Stimulated activated CD4-positive, alpha-beta T cell treated with anti-CD3 and anti-CD28 coated beads, Interleukin-2, amount 100 ng/mL, for 4 hours (primary cell): ENCODE measurements around the gene SIRT5.

Experiments
- DNase-seq: peaks from one replicate; pipeline ENCODE4 v3.0.0-alpha.2; 2020; ENCODE audit warnings: low read depth

SIRT5 gene

GRCh38 chr6:13589801-13590200 lies 15.4 kb downstream of the SIRT5 start:
- DNase-seq, result no peak

- DNase-seq, result no peak
Measured at GRCh38 chr6:13590574-13591153, 16.3 kb downstream of the SIRT5 start.

GRCh38 chr6:13591205-13591921 lies 17.0 kb downstream of the SIRT5 start:
- DNase-seq, result no peak

- DNase-seq, result no peak
Measured at GRCh38 chr6:13593103-13593502, 18.7 kb downstream of the SIRT5 start.

- no peak for DNase-seq
Measured at GRCh38 chr6:13593720-13594119, 19.3 kb downstream of the SIRT5 start.

GRCh38 chr6:13597073-13597472 lies 22.7 kb downstream of the SIRT5 start:
- DNase-seq, result no peak

GRCh38 chr6:13600036-13600435 lies 25.6 kb downstream of the SIRT5 start:
- no peak for DNase-seq

GRCh38 chr6:13604135-13604534 lies 29.7 kb downstream of the SIRT5 start:
- no peak for DNase-seq

- DNase-seq, result no peak
Measured at GRCh38 chr6:13604546-13605416, 30.4 kb downstream of the SIRT5 start.

- DNase-seq, result no peak
Measured at GRCh38 chr6:13605634-13606033, 31.2 kb downstream of the SIRT5 start.

GRCh38 chr6:13611715-13612114 lies 37.3 kb downstream of the SIRT5 start:
- no peak for DNase-seq

- DNase-seq, result no peak
Measured at GRCh38 chr6:13613029-13613594, 38.7 kb downstream of the SIRT5 start.

GRCh38 chr6:13614126-13614925 lies 39.9 kb downstream of the SIRT5 start:
- peak; percentile 13 for DNase-seq

GRCh38 chr6:13614926-13615791 lies 40.8 kb downstream of the SIRT5 start, which contains the start of gene NOL7:
Gene NOL7, plus strand, starts transcription at chr6:13615335. Its CDS starts 24 bp downstream, at chr6:13615359.
- peak; percentile 98 for DNase-seq

GRCh38 chr6:13615792-13616120 lies 41.4 kb downstream of the SIRT5 start:
- peak; percentile 22 for DNase-seq

- no peak for DNase-seq
Measured at GRCh38 chr6:13617066-13617465, 42.7 kb downstream of the SIRT5 start.

GRCh38 chr6:13624871-13625288 lies 50.5 kb downstream of the SIRT5 start:
- DNase-seq, result peak; percentile 3

GRCh38 chr6:13629459-13630116 lies 55.2 kb downstream of the SIRT5 start:
- DNase-seq, result no peak

GRCh38 chr6:13630499-13630898 lies 56.1 kb downstream of the SIRT5 start:
- DNase-seq, result no peak

- DNase-seq, result no peak
Measured at GRCh38 chr6:13633343-13633742, 58.9 kb downstream of the SIRT5 start.
